ENCODE results near the gene FBXL3.

DNA sequence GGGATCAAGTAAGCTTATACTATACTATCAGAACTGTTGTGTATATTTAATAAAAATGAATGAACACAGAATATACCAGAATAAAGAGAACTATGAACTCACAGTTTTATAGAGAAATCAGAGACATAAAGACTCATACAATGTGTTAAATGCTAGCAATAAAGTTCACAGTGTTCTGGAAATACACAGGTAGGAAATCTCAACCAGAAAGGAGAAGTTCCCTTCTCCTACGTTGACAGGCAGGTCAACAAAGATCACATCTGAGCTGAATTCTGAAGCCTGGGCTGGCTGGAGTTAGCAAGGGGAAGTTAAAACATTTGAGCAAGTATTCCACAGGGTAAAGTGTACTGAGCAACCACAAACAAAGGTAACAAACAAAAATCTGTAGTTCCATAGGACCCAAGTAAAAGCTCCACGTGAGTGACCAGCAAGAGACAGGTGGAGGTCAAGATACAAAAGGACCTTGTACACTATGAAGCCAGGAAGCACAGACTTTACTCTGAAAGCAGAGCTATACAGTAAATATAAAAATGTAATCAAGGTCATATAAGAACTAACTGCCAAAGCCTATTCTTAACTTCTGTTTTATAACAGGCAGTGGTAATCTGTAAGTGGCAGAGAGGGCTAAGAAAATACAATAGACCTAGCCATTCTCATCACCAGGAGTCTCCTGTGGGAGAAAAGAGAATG is 13.0 kb downstream of the FBXL3 start:
- TF ChIP-seq GATA2 (IDR thresholded peaks at IDR 0.05; ENCODE audit: low read depth, low read length): no peak
- TF ChIP-seq GATA3 (IDR thresholded peaks at IDR 0.05; ENCODE audit: low read depth, low read length): no peak

Measured in SH-SY5Y (cell line).